CD4-positive, alpha-beta memory T cell (primary cell): Measurements from ENCODE around the gene C1orf105. TPM values are rescaled to one million over a fixed set of nuclear protein-coding genes. Genes with fewer than 3 reads are reported as not detected.

Experiments
- CTCF ChIA-PET: fragments of 350-600 bp; sonication (Branson Sonifier 250); formaldehyde crosslinking; loops from one replicate; lab custom pipeline; 2021; ENCODE audit warnings: inconsistent platforms; ENCODE audit not compliant: partially characterized antibody; lab: Charles Lee
- POLR2A ChIA-PET: fragments of 350-600 bp; sonication (Branson Sonifier 250); formaldehyde crosslinking; loops from one replicate; lab custom pipeline; 2021; ENCODE audit not compliant: partially characterized antibody; lab: Charles Lee
- DNase-seq, 5 donors: peaks; one replicate each; pipeline versions ENCODE4 v3.0.0 to v3.0.0-alpha.2; 2020 to 2022; ENCODE audit warnings: mixed read lengths in 1 of 5
- H3K27ac ChIP-seq: one replicate; pipeline ENCODE4 v1.7.0; 2013; ENCODE audit warnings: low read depth, low read length
- H3K27me3 ChIP-seq: 2 replicates; pipeline ENCODE4 v1.7.0; 2013; ENCODE audit warnings: mild to moderate bottlenecking, low read length, moderate library complexity; ENCODE audit not compliant: insufficient read depth
- H3K36me3 ChIP-seq: 2 replicates; pipeline ENCODE4 v1.7.0; 2013; ENCODE audit warnings: mild to moderate bottlenecking, low read length, moderate library complexity; ENCODE audit not compliant: insufficient read depth
- H3K4me1 ChIP-seq: 2 replicates; pipeline ENCODE4 v1.7.0; 2013; ENCODE audit warnings: mild to moderate bottlenecking, low read length, moderate library complexity; ENCODE audit not compliant: insufficient read depth
- H3K4me3 ChIP-seq, 2 donors: one replicate each; pipeline ENCODE4 v1.7.0; 2013; ENCODE audit warnings: low read length in 2 of 2, mild to moderate bottlenecking in 1 of 2
- H3K9me3 ChIP-seq, 2 donors: one replicate each; pipeline ENCODE4 v1.7.0; 2013; ENCODE audit warnings: low read length in 2 of 2, control low read depth in 1 of 2; ENCODE audit not compliant: control insufficient read depth in 1 of 2
- H3K27ac Mint-ChIP-seq, 7 donors: one replicate each; pipeline ENCODE4 v1.8.0; 2020 to 2021; ENCODE audit warnings: mixed read lengths in 7 of 7, mild to moderate bottlenecking in 6 of 7, inconsistent platforms in 3 of 7, moderate library complexity in 3 of 7
- H3K27me3 Mint-ChIP-seq, 2 donors: one replicate each; pipeline ENCODE4 v1.8.0; 2020 to 2021; ENCODE audit warnings: mixed read lengths in 2 of 2
- H3K36me3 Mint-ChIP-seq, 2 donors: one replicate each; pipeline ENCODE4 v1.8.0; 2020 to 2021; ENCODE audit warnings: mixed read lengths in 2 of 2, inconsistent platforms in 1 of 2, mild to moderate bottlenecking in 1 of 2
- H3K4me1 Mint-ChIP-seq, 4 donors: one replicate each; pipeline ENCODE4 v1.8.0; 2020 to 2021; ENCODE audit warnings: mixed read lengths in 4 of 4, mild to moderate bottlenecking in 1 of 4
- H3K4me3 Mint-ChIP-seq, 8 donors: one replicate each; pipeline ENCODE4 v1.8.0; 2020 to 2021; ENCODE audit warnings: mixed read lengths in 8 of 8, mild to moderate bottlenecking in 7 of 8, moderate library complexity in 6 of 8, inconsistent platforms in 3 of 8
- H3K9me3 Mint-ChIP-seq, 8 donors: one replicate each; pipeline ENCODE4 v1.8.0; 2020 to 2021; ENCODE audit warnings: mixed read lengths in 8 of 8, mild to moderate bottlenecking in 5 of 8, inconsistent platforms in 3 of 8, moderate library complexity in 1 of 8
- intact Hi-C: fragments of 100-400 bp; cut with micrococcal nuclease; formaldehyde crosslinking; loops from one replicate; pipeline ENCODE4 v1.15.1; 2023
- polyA plus RNA-seq, 2 donors: library from polyadenylated mRNA; unstranded; fragments of 300-500 nt; fragmentation: Illumina TruSeq; gene quantifications; one replicate each; pipeline ENCODE4 v1.2.3, GENCODE V29; 2021
- total RNA-seq, 2 experiments: library from RNA; stranded (reverse); gene quantifications; one replicate each; pipeline ENCODE4 v1.2.3, GENCODE V29; 2021

C1orf105 gene
- total and polyA plus RNA-seq, 4 experiments from 2014 or later: not detected

GRCh38 chr1:172394141-172394751, 26.2 kb upstream of the C1orf105 start:
- peak; percentile 65 to 79 (median 76) for DNase-seq
- Mint-ChIP-seq H3K36me3 (peaks cover 0 to 5% of the 10 kb centered on the region in 2 donors), H3K9me3 (no peaks in the 10 kb centered on the region), H3K27ac (peak overlapping the region; percentile 91 to 97 (median 94)), H3K4me3 (peak overlapping the region; percentile 57 to 85 (median 78)), H3K27me3 (no peaks in the 10 kb centered on the region), H3K4me1 (peaks cover 30 to 78% (median 56%) of the 10 kb centered on the region in 4 donors)
- Histone ChIP-seq H3K27ac (peak overlapping the region; percentile 61), H3K36me3 (no peaks in the 10 kb centered on the region), H3K4me3 (peak overlapping the region in 1 of 2 donors; percentile 5), H3K9me3 (no peaks in the 10 kb centered on the region), H3K27me3 (no peaks in the 10 kb centered on the region), H3K4me1 (peaks cover 50% of the 10 kb centered on the region)
- ChIA-PET POLR2A (interaction anchor here (0.6 to 6.8 kb wide), 20 partner anchors 10 to 613 kb away, joined by 3 to 61 read pairs (median 4); partner anchors contain the start of genes METTL13 and SUCO), CTCF (interaction anchor here (0.6 to 3.5 kb wide), 12 partner anchors 13 to 594 kb away, joined by 3 to 26 read pairs (median 6); no protein-coding TSS in a partner anchor)
- intact Hi-C loops: loop anchor here (1.0 to 10.0 kb wide), 4 partner anchors 13 to 609 kb away; partner anchors contain the start of gene METTL13

GRCh38 chr1:172394811-172395210, 25.7 kb upstream of the C1orf105 start:
- Histone ChIP-seq H3K4me3 (peak overlapping the region in 1 of 2 donors; percentile 5), H3K9me3 (no peaks in the 10 kb centered on the region), H3K4me1 (peaks cover 55% of the 10 kb centered on the region), H3K27me3 (no peaks in the 10 kb centered on the region), H3K27ac (peak overlapping the region; percentile 61), H3K36me3 (no peaks in the 10 kb centered on the region)
- DNase-seq: no peak
- H3K27ac Mint-ChIP-seq: peak overlapping the region; percentile 91 to 97 (median 94)
- H3K27me3 Mint-ChIP-seq: no peaks in the 10 kb centered on the region
- ChIA-PET POLR2A (interaction anchor here (0.6 to 6.8 kb wide), 19 partner anchors 10 to 613 kb away, joined by 3 to 61 read pairs (median 5); partner anchors contain the start of genes METTL13 and SUCO), CTCF (interaction anchor here (0.6 to 3.5 kb wide), 13 partner anchors 13 to 594 kb away, joined by 3 to 26 read pairs (median 6); no protein-coding TSS in a partner anchor)
- intact Hi-C loops: loop anchor here (1.0 to 10.0 kb wide), 5 partner anchors 14 to 610 kb away; partner anchors contain the start of genes METTL13 and PIGC
- H3K4me1 Mint-ChIP-seq: peaks cover 32 to 83% (median 60%) of the 10 kb centered on the region in 4 donors
- H3K9me3 Mint-ChIP-seq: no peaks in the 10 kb centered on the region
- peak overlapping the region; percentile 57 to 85 (median 78) for H3K4me3 Mint-ChIP-seq
- H3K36me3 Mint-ChIP-seq: peaks cover 0 to 5% of the 10 kb centered on the region in 2 donors

GRCh38 chr1:172395576-172395975, 24.9 kb upstream of the C1orf105 start:
- Mint-ChIP-seq H3K27ac (peak overlapping the region in 5 of 7 donors; percentile 57 to 97 (median 94)), H3K4me1 (peaks cover 38 to 88% (median 64%) of the 10 kb centered on the region in 4 donors), H3K9me3 (no peaks in the 10 kb centered on the region), H3K27me3 (no peaks in the 10 kb centered on the region), H3K4me3 (peak overlapping the region in 1 of 8 donors; percentile 84), H3K36me3 (peaks cover 0 to 5% of the 10 kb centered on the region in 2 donors)
- intact Hi-C loops: loop anchor here (5.0 to 10.0 kb wide), 2 partner anchors 47 to 611 kb away; partner anchors contain the start of genes METTL13 and PIGC
- Histone ChIP-seq H3K27me3 (no peaks in the 10 kb centered on the region), H3K27ac (peak overlapping the region; percentile 61), H3K4me3 (no peak overlapping the region), H3K4me1 (peaks cover 62% of the 10 kb centered on the region), H3K9me3 (no peaks in the 10 kb centered on the region), H3K36me3 (no peaks in the 10 kb centered on the region)
- no peak for DNase-seq
- ChIA-PET POLR2A (interaction anchor here (1.3 to 6.8 kb wide), 9 partner anchors 11 to 278 kb away, joined by 3 to 61 read pairs (median 6); no protein-coding TSS in a partner anchor), CTCF (interaction anchor here (1.0 to 3.5 kb wide), 11 partner anchors 10 to 393 kb away, joined by 3 to 26 read pairs (median 6); no protein-coding TSS in a partner anchor)

- Mint-ChIP-seq H3K27ac (peak overlapping the region in 1 of 7 donors; percentile 42), H3K4me1 (peaks cover 39 to 82% (median 62%) of the 10 kb centered on the region in 4 donors)
- CTCF ChIA-PET: interaction anchor here (3.3 to 3.5 kb wide), 2 partner anchors 16 to 307 kb away, joined by 14 to 24 read pairs; no protein-coding TSS in a partner anchor
Observed at GRCh38 chr1:172397221-172397620, 23.3 kb upstream of the C1orf105 start.

GRCh38 chr1:172397633-172398032, 22.9 kb upstream of the C1orf105 start:
- DNase-seq: no peak
- Histone ChIP-seq H3K27me3 (no peaks in the 10 kb centered on the region), H3K9me3 (no peaks in the 10 kb centered on the region), H3K4me3 (no peak overlapping the region), H3K36me3 (no peaks in the 10 kb centered on the region), H3K4me1 (peaks cover 55% of the 10 kb centered on the region), H3K27ac (no peak overlapping the region)
- Mint-ChIP-seq H3K36me3 (peaks cover 0 to 5% of the 10 kb centered on the region in 2 donors), H3K27me3 (no peaks in the 10 kb centered on the region), H3K27ac (no peak overlapping the region), H3K4me1 (peaks cover 39 to 78% (median 62%) of the 10 kb centered on the region in 4 donors), H3K4me3 (no peak overlapping the region), H3K9me3 (no peaks in the 10 kb centered on the region)
- ChIA-PET CTCF (interaction anchor here (1.0 to 6.1 kb wide), 7 partner anchors 13 to 307 kb away, joined by 3 to 58 read pairs (median 18); no protein-coding TSS in a partner anchor), POLR2A (interaction anchor here (4.4 to 6.8 kb wide), 2 partner anchors 38 to 216 kb away, joined by 32 to 61 read pairs; no protein-coding TSS in a partner anchor)
- intact Hi-C loops: loop anchor here (5.0 to 10.0 kb wide), 2 partner anchors 45 to 613 kb away; partner anchors contain the start of genes METTL13 and PIGC

More at GRCh38 chr1:172397221-172397620, 23.3 kb upstream of the C1orf105 start:
- Mint-ChIP-seq H3K27me3 (no peaks in the 10 kb centered on the region), H3K36me3 (peaks cover 0 to 5% of the 10 kb centered on the region in 2 donors), H3K4me3 (peak overlapping the region in 1 of 8 donors; percentile 8), H3K9me3 (no peaks in the 10 kb centered on the region)
- H3K27me3 ChIP-seq: no peaks in the 10 kb centered on the region
- no peaks in the 10 kb centered on the region for H3K36me3 ChIP-seq
- H3K4me1 ChIP-seq: peaks cover 55% of the 10 kb centered on the region
- intact Hi-C loops: loop anchor here (5.0 to 10.0 kb wide), 2 partner anchors 45 to 612 kb away; partner anchors contain the start of genes METTL13 and PIGC
- H3K4me3 ChIP-seq: no peak overlapping the region
- POLR2A ChIA-PET: interaction anchor here (1.3 to 6.8 kb wide), 4 partner anchors 16 to 216 kb away, joined by 3 to 61 read pairs (median 18); no protein-coding TSS in a partner anchor
- no peak overlapping the region for H3K27ac ChIP-seq
- DNase-seq: no peak
- H3K9me3 ChIP-seq: no peaks in the 10 kb centered on the region

- H3K27me3 ChIP-seq: no peaks in the 10 kb centered on the region
- no peak for DNase-seq
- CTCF ChIA-PET: interaction anchor here (0.8 to 6.1 kb wide), 12 partner anchors 10 to 394 kb away, joined by 3 to 58 read pairs (median 8); partner anchors contain the start of gene PIGC
- Mint-ChIP-seq H3K27me3 (no peaks in the 10 kb centered on the region), H3K4me3 (peak overlapping the region in 2 of 8 donors; percentile 77 to 80), H3K36me3 (peaks cover 0 to 5% of the 10 kb centered on the region in 2 donors), H3K27ac (peak overlapping the region in 4 of 7 donors; percentile 42 to 78 (median 67)), H3K9me3 (no peaks in the 10 kb centered on the region), H3K4me1 (peaks cover 37 to 72% (median 59%) of the 10 kb centered on the region in 4 donors)
- no peaks in the 10 kb centered on the region for H3K36me3 ChIP-seq
- peaks cover 53% of the 10 kb centered on the region for H3K4me1 ChIP-seq
- intact Hi-C loops: loop anchor here (5.0 to 10.0 kb wide), 2 partner anchors 44 to 613 kb away; partner anchors contain the start of genes METTL13 and PIGC
- H3K4me3 ChIP-seq: no peak overlapping the region
- no peak overlapping the region for H3K27ac ChIP-seq
- POLR2A ChIA-PET: interaction anchor here (1.6 to 6.8 kb wide), 2 partner anchors 16 to 39 kb away, joined by 3 to 61 read pairs; no protein-coding TSS in a partner anchor
- no peaks in the 10 kb centered on the region for H3K9me3 ChIP-seq
Observed at GRCh38 chr1:172398193-172398592, 22.3 kb upstream of the C1orf105 start.
